Caco-2 (cell line): ENCODE results near the gene PFDN5. TPM values are rescaled to one million over a fixed set of nuclear protein-coding genes. Genes with fewer than 3 reads are reported as not detected.

ENCODE experiments used
- BruUV-seq: library from RNA; stranded (reverse); fragments of 400-500 nt; replicated peaks from 2 replicates; lab custom pipeline; 2021; lab: Mats Ljungman, UMichigan
- CTCF ChIA-PET: fragments of 300-600 bp; sonication (Branson Sonifier 250); formaldehyde crosslinking; loops from one replicate; lab custom pipeline; 2022; ENCODE audit warnings: antibody characterized with exemption; lab: Charles Lee
- POLR2A ChIA-PET: fragments of 300-600 bp; sonication (Branson Sonifier 250); formaldehyde crosslinking; loops from one replicate; lab custom pipeline; 2022; ENCODE audit warnings: antibody characterized with exemption; lab: Charles Lee
- DNase-seq, 2 experiments: peaks; one replicate each; pipeline versions ENCODE4 v3.0.0 to v3.0.0-alpha.2; 2020 to 2022
- H3K27me3 ChIP-seq: replicated peaks from 2 replicates; pipeline ENCODE4 v1.6.0; 2011; ENCODE audit warnings: low read length; ENCODE audit not compliant: control insufficient read depth, insufficient read depth
- H3K36me3 ChIP-seq: 2 replicates; pipeline ENCODE4 v1.5.1; 2011; ENCODE audit warnings: low read length; ENCODE audit not compliant: control insufficient read depth, insufficient read depth
- H3K4me1 ChIP-seq: fragments of 250-450 bp; sonication (Bioruptor Pico); 2 replicates; pipeline ENCODE4 v1.5.1; 2020; ENCODE audit warnings: mild to moderate bottlenecking
- H3K4me3 ChIP-seq: 2 replicates; pipeline ENCODE4 v1.5.1; 2011; ENCODE audit warnings: low read depth, mild to moderate bottlenecking, control low read depth, low read length
- H3K9me3 ChIP-seq: fragments of 250-450 bp; sonication (Bioruptor Pico); 2 replicates; pipeline ENCODE4 v1.5.1; 2020; ENCODE audit warnings: mild to moderate bottlenecking, moderate library complexity
- H3K27ac Mint-ChIP-seq: one replicate; pipeline ENCODE4 v1.8.0; 2022; ENCODE audit warnings: mixed read lengths; ENCODE audit not compliant: unreplicated experiment
- H3K27me3 Mint-ChIP-seq: one replicate; pipeline ENCODE4 v1.8.0; 2022; ENCODE audit warnings: mixed read lengths; ENCODE audit not compliant: insufficient read depth, unreplicated experiment
- H3K36me3 Mint-ChIP-seq: one replicate; pipeline ENCODE4 v1.8.0; 2022; ENCODE audit warnings: mild to moderate bottlenecking, mixed read lengths; ENCODE audit not compliant: insufficient read depth, unreplicated experiment
- H3K4me1 Mint-ChIP-seq: one replicate; pipeline ENCODE4 v1.8.0; 2022; ENCODE audit warnings: low read depth, mixed read lengths; ENCODE audit not compliant: unreplicated experiment
- H3K4me3 Mint-ChIP-seq: one replicate; pipeline ENCODE4 v1.8.0; 2022; ENCODE audit warnings: mild to moderate bottlenecking, moderate library complexity, mixed read lengths; ENCODE audit not compliant: unreplicated experiment
- H3K9me3 Mint-ChIP-seq: one replicate; pipeline ENCODE4 v1.8.0; 2022; ENCODE audit warnings: mixed read lengths; ENCODE audit not compliant: unreplicated experiment
- intact Hi-C: fragments of 100-400 bp; cut with micrococcal nuclease; formaldehyde crosslinking; loops from one replicate; pipeline ENCODE4 v1.10.0; 2022; ENCODE audit not compliant: unreplicated experiment
- total RNA-seq: library from RNA; stranded (reverse); gene quantifications from 2 replicates; pipeline ENCODE4 v1.2.3, GENCODE V29; 2022
- TF ChIP-seq, protein P1 (sequence below), 2 experiments: fragments of 200-600 bp in 1 of 2; IDR thresholded peaks; 1 replicate in 1 of 2; 2 replicates in 1 of 2; pipeline versions ENCODE4 v1.5.1 to v1.8.0; 2011 to 2022; ENCODE audit warnings: antibody characterized with exemption in 1 of 2, control low read depth in 1 of 2, inconsistent platforms in 1 of 2, low read depth in 1 of 2, low read length in 1 of 2, mild to moderate bottlenecking in 1 of 2, moderate library complexity in 1 of 2; ENCODE audit not compliant: insufficient read depth in 1 of 2, severe bottlenecking in 1 of 2, unreplicated experiment in 1 of 2

PFDN5 gene
- total RNA-seq, 1 experiment from 2014 or later, result 251 TPM

DNA sequence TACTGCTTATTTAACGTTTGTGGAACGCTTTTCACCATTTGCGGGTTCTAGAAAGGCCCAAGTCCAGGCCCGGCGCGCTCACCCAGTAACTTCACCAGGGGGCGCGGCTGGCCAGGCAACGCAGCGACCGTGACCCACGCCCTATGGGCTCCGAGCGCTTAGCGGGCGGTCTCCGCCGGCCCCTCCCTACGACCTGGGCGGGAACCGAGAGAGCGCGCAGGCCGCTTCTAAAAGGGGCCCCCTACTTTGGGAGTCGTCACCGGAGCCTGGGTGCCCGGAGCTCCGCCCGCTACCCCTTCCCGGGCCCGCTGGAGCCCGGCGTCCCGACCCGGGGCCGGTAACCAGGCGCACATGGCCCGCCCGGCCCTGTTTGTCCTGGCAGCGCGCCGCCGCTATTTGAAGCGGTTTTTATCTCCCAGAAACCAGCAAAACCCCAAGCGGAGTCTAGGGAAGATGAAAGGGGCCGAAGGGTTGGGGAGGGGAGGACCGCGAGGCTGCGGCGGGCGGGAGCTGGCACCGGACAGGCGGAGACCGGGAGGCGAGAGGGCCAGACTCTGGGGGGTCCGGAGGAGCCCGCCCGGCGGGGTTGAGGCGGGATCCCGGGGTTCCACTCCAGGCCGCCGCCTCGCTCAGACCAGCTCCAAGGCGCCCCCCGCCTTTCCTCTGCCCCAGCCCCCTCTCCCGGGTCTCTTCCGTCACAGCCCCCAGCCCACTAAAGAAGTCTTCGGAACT is 29.6 kb downstream of the PFDN5 start:
- Mint-ChIP-seq H3K36me3 (peaks cover 9% of the 10 kb centered on the region), H3K27me3 (no peaks in the 10 kb centered on the region), H3K4me1 (peaks cover 26% of the 10 kb centered on the region), H3K4me3 (peak overlapping the region; percentile 68), H3K27ac (peak overlapping the region; percentile 80), H3K9me3 (no peaks in the 10 kb centered on the region)
- TF ChIP-seq, protein P1, sequence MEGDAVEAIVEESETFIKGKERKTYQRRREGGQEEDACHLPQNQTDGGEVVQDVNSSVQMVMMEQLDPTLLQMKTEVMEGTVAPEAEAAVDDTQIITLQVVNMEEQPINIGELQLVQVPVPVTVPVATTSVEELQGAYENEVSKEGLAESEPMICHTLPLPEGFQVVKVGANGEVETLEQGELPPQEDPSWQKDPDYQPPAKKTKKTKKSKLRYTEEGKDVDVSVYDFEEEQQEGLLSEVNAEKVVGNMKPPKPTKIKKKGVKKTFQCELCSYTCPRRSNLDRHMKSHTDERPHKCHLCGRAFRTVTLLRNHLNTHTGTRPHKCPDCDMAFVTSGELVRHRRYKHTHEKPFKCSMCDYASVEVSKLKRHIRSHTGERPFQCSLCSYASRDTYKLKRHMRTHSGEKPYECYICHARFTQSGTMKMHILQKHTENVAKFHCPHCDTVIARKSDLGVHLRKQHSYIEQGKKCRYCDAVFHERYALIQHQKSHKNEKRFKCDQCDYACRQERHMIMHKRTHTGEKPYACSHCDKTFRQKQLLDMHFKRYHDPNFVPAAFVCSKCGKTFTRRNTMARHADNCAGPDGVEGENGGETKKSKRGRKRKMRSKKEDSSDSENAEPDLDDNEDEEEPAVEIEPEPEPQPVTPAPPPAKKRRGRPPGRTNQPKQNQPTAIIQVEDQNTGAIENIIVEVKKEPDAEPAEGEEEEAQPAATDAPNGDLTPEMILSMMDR (IDR thresholded peaks at IDR 0.05; ENCODE audit: insufficient read depth in 1 of 2, low read depth in 1 of 2, low read length in 1 of 2, severe bottlenecking in 1 of 2, unreplicated experiment in 1 of 2), result peak; percentile 77 to 86
- H3K27me3 ChIP-seq, result no peaks in the 10 kb centered on the region
- intact Hi-C loops, result loop anchor here (1.0 to 2.0 kb wide), 6 partner anchors 20 to 184 kb away; partner anchors contain the start of gene TARBP2
- no peaks in the 10 kb centered on the region for H3K9me3 ChIP-seq
- peak overlapping the region; percentile 61 for H3K4me3 ChIP-seq
- no peaks in the 10 kb centered on the region; the same call in 1 of the 2 replicates for H3K36me3 ChIP-seq
- H3K4me1 ChIP-seq, result peaks cover 20% of the 10 kb centered on the region
- ChIA-PET CTCF (interaction anchor here (0.5 to 3.2 kb wide), 9 partner anchors 18 to 183 kb away, joined by 3 to 45 read pairs (median 4); partner anchors contain the start of genes PFDN5 and SP1), POLR2A (interaction anchor here (0.5 to 1.2 kb wide), 8 partner anchors 55 to 410 kb away, joined by 3 to 5 read pairs (median 3); partner anchors contain the start of genes SP1 and TARBP2)
- BruUV-seq, result TSS peak; percentile 50
- DNase-seq, result peak; percentile 89 to 93

DNA sequence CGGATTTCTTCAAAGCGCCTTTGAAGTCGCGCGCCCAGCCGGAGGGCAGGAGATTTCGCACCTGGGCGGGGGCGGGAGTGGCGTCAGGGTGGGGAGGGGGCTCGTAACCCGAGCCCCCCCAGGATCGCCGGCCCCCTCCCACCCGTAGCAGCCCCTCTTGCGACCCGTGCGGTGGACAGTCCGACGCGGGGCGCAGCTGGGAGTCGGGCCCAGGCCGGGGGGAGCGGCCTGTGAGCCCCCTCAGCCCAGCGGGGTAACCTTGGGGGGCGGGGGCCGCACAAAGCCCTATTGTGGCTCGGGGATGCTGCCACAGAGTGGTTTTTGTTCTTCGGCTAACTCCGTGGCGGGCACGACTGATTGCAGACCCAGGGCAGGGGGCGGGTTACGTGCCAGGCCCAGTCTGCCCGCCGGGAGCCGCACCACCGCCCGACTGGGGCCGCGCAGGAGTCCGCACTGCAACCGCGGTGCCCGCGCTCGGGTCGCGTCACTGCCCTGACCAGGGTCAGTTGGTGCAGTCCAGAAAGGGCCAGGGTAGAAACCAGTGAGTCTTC is 30.2 kb downstream of the PFDN5 start:
- no TSS peak for BruUV-seq
- Histone ChIP-seq H3K4me1 (peaks cover 20% of the 10 kb centered on the region), H3K9me3 (no peaks in the 10 kb centered on the region), H3K36me3 (no peaks in the 10 kb centered on the region; the same call in 1 of the 2 replicates), H3K27me3 (no peaks in the 10 kb centered on the region), H3K4me3 (peak overlapping the region; percentile 61)
- Mint-ChIP-seq H3K27ac (no peak overlapping the region), H3K27me3 (no peaks in the 10 kb centered on the region), H3K36me3 (peaks cover 9% of the 10 kb centered on the region), H3K4me1 (peaks cover 26% of the 10 kb centered on the region), H3K9me3 (no peaks in the 10 kb centered on the region), H3K4me3 (peak overlapping the region; percentile 68)
- peak in 1 of 2 experiments; percentile 46 for DNase-seq
- ChIA-PET POLR2A (interaction anchor here (0.5 to 1.2 kb wide), 4 partner anchors 54 to 140 kb away, joined by 3 read pairs; partner anchors contain the start of gene SP1), CTCF (interaction anchor here (0.5 to 3.2 kb wide), 9 partner anchors 18 to 183 kb away, joined by 3 to 45 read pairs (median 4); partner anchors contain the start of genes PFDN5 and SP1)
- intact Hi-C loops, result loop anchor here (2.0 kb wide), 4 partner anchors 27 to 183 kb away; partner anchors contain the start of gene TARBP2
- TF ChIP-seq, protein P1 (IDR thresholded peaks at IDR 0.05; ENCODE audit: insufficient read depth in 1 of 2, low read depth in 1 of 2, low read length in 1 of 2, severe bottlenecking in 1 of 2, unreplicated experiment in 1 of 2), result no peak
